ENCODE measurements around the gene ADGRL1.
"Not testable (repeated sequence)": the region's sequence is repeated elsewhere in the genome, so short reads cannot be mapped to it uniquely, and the experiment has no call there.

ADGRL1 gene

DNA sequence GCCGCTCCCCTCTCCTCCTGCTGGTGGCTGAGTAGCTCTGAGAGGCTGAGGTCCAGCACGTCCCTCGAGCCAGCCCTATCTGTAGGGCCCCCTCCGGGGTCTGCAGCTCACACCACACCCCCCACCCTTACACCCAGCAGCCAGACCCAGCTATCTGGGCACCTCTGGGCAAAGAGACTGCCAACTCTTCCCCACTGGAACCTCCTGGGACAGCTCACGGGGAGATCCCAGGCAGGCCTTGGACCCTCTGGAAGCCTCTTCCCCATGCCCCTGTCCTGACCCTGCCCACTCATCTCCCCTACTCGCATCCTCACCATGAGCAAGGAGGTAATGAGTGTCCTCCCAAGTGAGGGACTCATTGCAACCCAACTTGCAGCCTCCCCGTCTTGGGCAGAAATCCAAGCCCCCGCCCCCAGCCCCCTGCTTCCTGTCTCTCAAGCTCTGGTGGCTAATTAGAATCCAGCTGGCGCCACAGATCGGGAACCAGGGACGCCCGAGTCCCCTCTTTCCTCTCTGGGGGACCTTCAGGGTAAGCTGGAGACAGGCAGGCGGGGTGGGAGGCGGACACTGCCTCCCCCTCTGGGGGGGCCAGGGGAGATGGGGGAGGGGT, 22.1 kb downstream of the ADGRL1 start:
- FAIRE-seq (no peak), DNase-seq (ENCODE audit: insufficient read length, low spot score) (no peak)
- TF ChIP-seq, protein P1, sequence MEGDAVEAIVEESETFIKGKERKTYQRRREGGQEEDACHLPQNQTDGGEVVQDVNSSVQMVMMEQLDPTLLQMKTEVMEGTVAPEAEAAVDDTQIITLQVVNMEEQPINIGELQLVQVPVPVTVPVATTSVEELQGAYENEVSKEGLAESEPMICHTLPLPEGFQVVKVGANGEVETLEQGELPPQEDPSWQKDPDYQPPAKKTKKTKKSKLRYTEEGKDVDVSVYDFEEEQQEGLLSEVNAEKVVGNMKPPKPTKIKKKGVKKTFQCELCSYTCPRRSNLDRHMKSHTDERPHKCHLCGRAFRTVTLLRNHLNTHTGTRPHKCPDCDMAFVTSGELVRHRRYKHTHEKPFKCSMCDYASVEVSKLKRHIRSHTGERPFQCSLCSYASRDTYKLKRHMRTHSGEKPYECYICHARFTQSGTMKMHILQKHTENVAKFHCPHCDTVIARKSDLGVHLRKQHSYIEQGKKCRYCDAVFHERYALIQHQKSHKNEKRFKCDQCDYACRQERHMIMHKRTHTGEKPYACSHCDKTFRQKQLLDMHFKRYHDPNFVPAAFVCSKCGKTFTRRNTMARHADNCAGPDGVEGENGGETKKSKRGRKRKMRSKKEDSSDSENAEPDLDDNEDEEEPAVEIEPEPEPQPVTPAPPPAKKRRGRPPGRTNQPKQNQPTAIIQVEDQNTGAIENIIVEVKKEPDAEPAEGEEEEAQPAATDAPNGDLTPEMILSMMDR (IDR thresholded peaks at IDR 0.05; ENCODE audit: insufficient read depth, missing control alignments): no peak

DNA sequence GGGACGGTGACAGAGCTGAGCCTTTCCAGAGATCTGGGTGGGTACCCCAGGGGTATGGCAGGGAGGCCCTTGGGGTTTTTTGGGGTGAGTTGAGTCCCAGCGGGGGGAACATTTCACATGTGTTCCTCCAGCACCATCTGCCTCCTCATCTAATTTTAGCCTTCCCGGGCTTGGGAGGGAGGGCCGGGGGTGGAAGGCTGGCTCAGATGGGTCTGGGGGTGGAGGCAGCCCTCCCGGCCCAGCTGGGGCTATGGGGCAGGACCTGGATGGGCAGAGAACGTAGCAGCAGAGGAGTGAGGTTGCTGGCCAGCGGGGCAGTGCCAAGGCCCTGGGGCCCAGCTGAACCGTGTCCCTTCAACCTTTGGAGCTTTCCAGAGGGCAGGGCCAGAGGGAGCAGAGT, 23.5 kb downstream of the ADGRL1 start:
- FAIRE-seq: no peak
- DNase-seq (ENCODE audit: insufficient read length, low spot score): no peak
- TF ChIP-seq, protein P1 (IDR thresholded peaks at IDR 0.05; ENCODE audit: insufficient read depth, missing control alignments): no peak

DNA sequence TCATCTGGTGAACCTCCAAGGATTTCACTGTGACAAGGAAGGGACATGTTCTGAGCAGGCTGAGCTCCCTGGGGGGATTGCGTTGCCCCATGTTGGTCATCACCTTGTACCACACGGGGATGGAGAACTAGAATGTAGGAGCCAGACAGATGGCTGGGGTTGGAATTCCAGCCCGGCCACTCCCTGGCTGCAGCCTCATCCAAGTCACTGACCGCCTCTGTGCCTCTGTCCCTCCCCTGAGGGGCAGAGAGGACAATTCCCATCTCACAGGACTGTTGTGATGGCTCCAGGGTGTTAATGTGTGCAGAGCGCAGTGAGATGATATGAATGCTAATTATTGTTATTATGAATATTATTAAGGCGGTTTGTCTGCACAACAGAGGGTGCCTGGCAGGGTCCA, 24.1 kb downstream of the ADGRL1 start:
- TF ChIP-seq, protein P1 (IDR thresholded peaks at IDR 0.05; ENCODE audit: insufficient read depth, missing control alignments): no peak
- DNase-seq (ENCODE audit: insufficient read length, low spot score) (no peak), FAIRE-seq (no peak)

DNA sequence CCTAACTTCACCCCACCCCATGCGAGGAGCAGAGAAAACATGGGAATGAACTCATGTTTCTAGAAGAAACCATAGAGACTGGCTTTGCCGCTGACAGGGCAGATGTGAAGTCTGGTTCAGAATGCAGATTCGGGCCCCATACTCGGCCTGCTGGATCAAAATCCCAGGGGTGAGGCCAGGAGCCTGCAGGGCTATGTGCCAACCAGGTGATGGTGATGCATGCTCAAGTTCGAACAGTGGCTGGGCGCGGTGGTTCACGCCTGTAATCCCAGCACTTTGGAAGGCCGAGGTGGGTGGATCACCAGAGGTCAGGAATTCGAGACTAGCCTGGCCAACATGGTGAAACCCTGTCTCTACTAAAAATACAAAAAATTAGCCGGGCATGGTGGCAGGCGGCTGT, 24.8 kb downstream of the ADGRL1 start:
- FAIRE-seq; DNase-seq (ENCODE audit: insufficient read length, low spot score): not testable (repeated sequence)

DNA sequence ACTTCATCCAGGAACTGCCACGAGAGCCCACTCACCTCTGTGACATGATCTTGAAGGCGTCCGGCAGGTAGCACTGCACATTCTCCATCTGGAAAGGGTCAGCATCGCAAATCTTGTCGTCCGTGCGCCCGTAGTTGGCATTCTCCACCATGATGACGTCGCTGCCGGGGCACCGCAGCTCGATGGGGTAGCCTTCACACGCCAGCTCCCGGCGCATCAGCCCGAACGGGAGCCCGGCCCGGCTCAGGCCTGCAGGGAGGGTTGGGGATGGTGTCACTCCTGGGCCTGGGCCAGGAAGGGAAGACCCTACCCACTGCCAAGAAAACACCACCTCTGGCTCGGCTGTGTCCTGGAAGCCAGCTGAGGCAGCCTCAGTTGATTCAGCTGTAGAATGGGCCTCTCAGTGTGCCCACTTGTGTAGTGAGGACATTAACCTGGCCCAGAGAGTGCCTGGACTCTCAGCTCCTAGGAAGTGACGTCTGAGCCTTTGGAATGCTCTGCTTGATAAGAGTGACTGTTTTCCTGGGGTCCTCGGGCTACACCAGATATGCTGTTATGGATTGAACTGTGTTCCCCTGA, 28.4 kb downstream of the ADGRL1 start:
- no peak for FAIRE-seq
- TF ChIP-seq, protein P1 (IDR thresholded peaks at IDR 0.05; ENCODE audit: insufficient read depth, missing control alignments): no peak
- no peak for DNase-seq (ENCODE audit: insufficient read length, low spot score)

DNA sequence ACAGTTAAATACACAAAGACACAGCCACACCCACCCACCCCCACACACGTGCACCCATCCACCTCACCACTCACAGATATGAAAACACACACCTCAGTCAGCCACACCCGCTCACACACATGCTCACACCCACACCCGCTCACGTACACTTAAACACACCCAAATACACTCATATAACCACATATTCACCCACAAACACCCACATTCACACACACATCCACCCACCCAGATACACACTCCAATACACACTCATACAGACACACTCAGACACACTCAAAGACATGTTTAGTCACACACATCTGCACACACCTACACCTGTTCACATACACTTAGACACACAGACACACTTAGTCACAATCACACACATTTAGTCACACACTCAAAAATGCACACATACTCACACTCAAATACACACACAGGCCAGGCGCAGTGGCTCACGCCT, 30.6 kb downstream of the ADGRL1 start:
- TF ChIP-seq, protein P1 (IDR thresholded peaks at IDR 0.05; ENCODE audit: insufficient read depth, missing control alignments): no peak
- DNase-seq (ENCODE audit: insufficient read length, low spot score) (no peak), FAIRE-seq (no peak)

DNA sequence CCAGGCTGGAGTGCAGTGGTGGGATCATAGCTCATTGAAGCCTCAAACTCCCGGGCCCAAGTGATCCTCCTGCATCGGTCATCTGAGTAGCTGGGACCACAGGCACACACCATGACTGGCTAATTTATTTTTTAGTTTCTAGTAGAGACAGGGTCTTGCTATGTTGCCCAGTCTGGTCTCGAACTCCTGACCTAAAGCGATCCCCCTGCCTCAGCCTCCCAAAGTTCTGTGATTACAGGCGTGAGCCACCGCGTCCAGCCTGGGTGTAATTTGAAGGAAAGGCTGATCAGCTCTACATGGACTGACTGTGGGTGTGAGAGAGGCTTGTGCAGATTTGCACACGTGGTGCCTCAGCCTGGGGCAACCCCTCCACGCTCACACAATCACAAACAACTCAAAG, 31.1 kb downstream of the ADGRL1 start:
- no peak for FAIRE-seq

More for the DNA sequence above, 31.1 kb downstream of the ADGRL1 start:
- TF ChIP-seq, protein P1 (IDR thresholded peaks at IDR 0.05; ENCODE audit: insufficient read depth, missing control alignments): no peak
- no peak for DNase-seq (ENCODE audit: insufficient read length, low spot score)
